DMS53 treated with DMSO at 0.1 percent for 48 hours (cell line): Measurements from ENCODE around the gene KBTBD13.
"Not testable (repeated sequence)": the region's sequence is repeated elsewhere in the genome, so short reads cannot be mapped to it uniquely, and the experiment has no call there.

Experiments
- DNase-seq: peaks from one replicate; lab custom pipeline; 2025; ENCODE audit not compliant: unreplicated experiment; lab: John Stamatoyannopoulos, UW

KBTBD13 gene

DNA sequence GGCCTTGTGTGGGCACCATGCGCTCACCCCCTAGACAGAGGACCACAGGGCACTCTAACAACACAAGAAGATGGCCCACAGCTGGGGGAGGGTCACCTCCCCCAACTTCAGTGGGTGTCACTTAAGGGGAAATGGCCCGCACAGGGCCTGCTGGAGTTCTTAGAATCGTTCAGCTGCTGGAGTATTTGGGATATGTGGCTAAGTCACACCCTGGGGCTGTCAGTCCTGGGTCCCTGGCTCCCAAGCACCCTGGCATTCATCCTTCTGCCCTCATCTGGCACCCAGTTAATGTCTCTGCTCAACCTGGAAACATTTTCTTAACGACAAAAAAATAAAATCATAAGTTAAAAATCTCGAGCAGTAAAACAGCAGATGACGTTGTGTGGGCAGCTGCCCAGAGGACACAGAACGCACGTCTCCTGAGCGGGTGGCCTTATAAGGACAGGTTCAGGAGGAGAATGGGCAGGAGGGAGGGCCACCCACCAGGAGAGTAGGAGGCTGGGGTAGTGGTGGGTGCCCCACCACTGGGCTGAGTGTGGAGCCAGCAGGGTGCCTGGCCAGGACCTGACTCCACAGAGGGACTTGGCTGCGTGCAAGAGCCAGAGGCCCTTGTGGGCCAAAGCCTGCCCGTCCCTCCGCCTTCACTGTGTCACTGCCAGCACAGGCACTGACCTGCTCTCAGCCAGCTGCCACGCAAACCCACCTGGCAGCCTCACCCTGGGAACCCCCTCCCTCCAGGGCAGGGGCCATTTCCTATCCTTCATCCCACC, 11.5 kb downstream of the KBTBD13 start:
- no peak for DNase-seq

GRCh38 chr15:65088643-65089021, 12.1 kb downstream of the KBTBD13 start:
- DNase-seq: no peak

DNA sequence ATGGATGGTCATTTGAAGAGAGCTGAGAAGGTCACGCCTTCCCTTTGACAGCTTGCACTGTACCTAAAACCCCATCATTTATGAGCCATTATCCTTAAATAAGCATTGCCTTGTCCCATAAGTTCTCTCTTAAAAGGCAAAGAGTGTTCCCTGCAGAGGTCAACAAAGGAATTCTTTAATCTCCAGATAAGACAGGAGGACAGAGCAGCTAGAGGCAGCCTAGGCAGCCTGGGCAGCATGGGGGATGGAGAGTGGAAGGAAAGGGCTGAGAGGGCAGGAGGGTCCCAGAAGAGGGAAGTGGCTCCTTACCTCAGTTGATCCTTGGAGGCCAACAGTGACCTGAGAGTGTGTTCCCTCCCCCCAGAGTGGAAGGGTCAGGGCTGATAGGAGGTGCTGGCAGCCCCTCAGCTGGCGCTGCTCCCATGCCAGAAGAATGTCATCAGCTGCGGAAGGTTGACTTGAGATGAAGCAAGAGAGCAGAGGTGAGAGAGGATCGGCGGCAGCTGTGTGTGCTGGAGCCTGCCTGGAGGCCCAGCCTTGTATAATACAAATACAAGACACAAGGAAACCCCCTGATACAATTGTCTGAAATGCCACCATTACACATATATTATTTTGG, 12.8 kb downstream of the KBTBD13 start:
- DNase-seq: no peak

- DNase-seq: no peak
Observed at GRCh38 chr15:65091946-65092770, 15.6 kb downstream of the KBTBD13 start.

- no peak for DNase-seq
Observed at GRCh38 chr15:65092911-65093792, 16.6 kb downstream of the KBTBD13 start.

GRCh38 chr15:65093793-65094170, 17.2 kb downstream of the KBTBD13 start:
- DNase-seq: not testable (repeated sequence)

GRCh38 chr15:65094294-65094995, 17.9 kb downstream of the KBTBD13 start:
- DNase-seq: no peak

GRCh38 chr15:65095011-65095746, 18.6 kb downstream of the KBTBD13 start:
- DNase-seq: no peak

DNA sequence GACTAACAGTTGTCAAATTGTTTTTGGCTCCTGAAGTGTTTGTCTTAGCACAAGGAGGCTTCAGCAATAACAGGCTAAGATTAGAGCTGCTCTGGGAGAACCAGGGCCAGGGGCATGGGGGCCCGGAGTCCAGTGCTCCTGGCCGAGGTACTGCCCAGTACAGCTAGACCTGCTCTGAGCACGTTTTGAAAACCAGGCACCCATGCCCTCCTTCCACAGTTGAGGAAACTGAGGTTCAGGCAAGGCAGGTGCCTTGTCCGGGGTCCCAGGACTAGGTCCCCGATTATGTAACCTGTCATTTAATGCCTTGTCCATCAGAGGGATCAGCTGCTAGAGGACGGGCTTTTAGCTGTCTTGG, 19.2 kb downstream of the KBTBD13 start:
- no peak for DNase-seq

GRCh38 chr15:65096481-65097385, 20.2 kb downstream of the KBTBD13 start:
- no peak for DNase-seq

DNA sequence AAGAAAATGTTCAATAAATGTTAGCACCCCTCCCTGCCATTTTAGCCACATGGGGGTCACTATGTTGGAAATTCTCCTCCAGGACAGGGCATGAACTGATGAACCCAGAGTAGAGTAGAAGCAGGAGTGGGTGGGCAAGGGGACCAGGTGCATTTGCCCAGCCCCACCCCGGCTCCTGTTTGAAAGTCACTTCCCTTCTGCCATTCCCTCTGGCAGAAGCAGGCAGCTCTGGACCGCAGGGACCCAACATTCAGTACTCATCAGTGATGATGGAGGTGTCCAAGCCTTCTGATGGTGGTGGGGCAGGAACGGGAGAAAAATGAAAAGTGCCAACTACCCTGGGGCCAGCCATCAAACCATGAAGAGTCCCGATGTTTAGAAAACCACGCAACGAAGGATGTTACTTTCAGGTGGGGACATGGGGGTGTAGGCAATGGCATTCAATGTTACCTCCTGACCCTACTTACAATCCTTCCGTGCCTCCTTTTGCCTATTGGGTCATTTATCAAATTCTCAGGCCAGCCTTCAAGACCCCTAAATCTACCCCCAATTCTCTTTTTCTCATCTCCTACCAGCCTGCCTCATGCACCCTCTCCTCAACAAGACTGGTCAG, 21.2 kb downstream of the KBTBD13 start:
- no peak for DNase-seq

- no peak for DNase-seq
Observed at GRCh38 chr15:65099336-65099735, 22.8 kb downstream of the KBTBD13 start.

- DNase-seq: not testable (repeated sequence)
Observed at GRCh38 chr15:65099801-65100200, 23.3 kb downstream of the KBTBD13 start.

DNA sequence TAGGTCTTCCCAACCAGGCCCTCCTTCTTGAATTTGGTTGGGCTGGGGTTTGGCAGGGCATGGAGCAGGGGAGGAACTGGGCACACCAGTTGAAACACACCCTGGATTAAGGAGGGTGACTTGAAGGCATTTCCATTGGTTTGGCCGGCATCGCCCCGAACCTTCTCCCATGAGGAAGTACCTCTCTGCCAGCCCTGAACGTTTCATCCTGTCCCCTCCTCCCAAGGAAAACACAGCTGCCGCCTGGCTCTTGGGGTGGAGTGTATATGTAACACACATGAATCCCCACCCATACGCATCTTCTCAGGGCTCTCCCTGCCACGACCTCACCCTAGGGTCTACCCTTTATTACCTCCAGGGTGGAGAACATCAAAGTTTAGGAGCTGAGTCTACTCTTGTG, 23.9 kb downstream of the KBTBD13 start:
- DNase-seq: no peak

- DNase-seq: no peak
Observed at GRCh38 chr15:65101411-65101890, 24.9 kb downstream of the KBTBD13 start.

- no peak for DNase-seq
Observed at GRCh38 chr15:65101891-65102708, 25.6 kb downstream of the KBTBD13 start.

DNA sequence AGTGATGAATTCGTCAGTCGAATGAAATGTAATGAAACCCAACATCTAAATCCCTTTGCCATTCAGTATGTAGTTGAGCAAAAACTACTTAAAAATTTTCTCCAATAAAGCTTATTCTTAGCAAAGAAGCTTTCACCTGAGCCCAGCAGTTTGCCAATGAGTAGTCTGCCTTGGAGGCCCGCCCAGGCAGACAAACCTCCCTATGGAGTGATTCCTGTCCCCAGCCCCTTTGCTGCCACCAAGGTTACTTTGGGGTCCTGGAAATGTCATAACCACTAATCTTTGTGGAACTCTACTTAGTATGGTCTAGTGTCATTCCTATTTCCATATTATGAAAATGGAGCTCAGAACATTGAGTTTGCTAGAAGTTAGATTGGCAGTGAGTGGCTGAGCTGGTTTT, 26.4 kb downstream of the KBTBD13 start:
- DNase-seq: no peak
